SK-N-SH (cell line): ENCODE results near the gene TCAF1. TPM values are rescaled to one million over a fixed set of nuclear protein-coding genes. Genes with fewer than 3 reads are reported as not detected.

Source experiments
- polyA plus RNA-seq, 3 experiments: library from polyadenylated mRNA; depleted of rRNA; stranded (reverse); fragments of >200 nt; gene quantifications; 2 replicates each; pipeline ENCODE4 v1.2.3, GENCODE V29; 2012

TCAF1 gene
- polyA plus RNA-seq, 1 of the 3 experiments (the other 2 are of a cell fraction): 59.0 TPM

Other genes starting within 250 kb of the TCAF1 start
- 0.12 and 0.32 TPM in 2 replicates for gene CTAGE6, start 144.5 kb downstream of the TCAF1 start, polyA plus RNA-seq (2012; rRNA removed)
- gene OR2F2, start 33.1 kb upstream of the TCAF1 start, polyA plus RNA-seq (2012; rRNA removed): 0.07 and 0.13 TPM in 2 replicates
- gene OR2F1, start 52.7 kb upstream of the TCAF1 start, polyA plus RNA-seq (2012; rRNA removed): 0.10 TPM in 2 replicates
- gene OR6B1, start 98.1 kb upstream of the TCAF1 start, polyA plus RNA-seq (2012; rRNA removed): not detected in 2 replicates
- gene OR2A5, start 146.8 kb upstream of the TCAF1 start, polyA plus RNA-seq (2012; rRNA removed): not detected in 2 replicates
- not detected in 2 replicates for gene OR2A25, start 167.6 kb upstream of the TCAF1 start, polyA plus RNA-seq (2012; rRNA removed)
- not detected in 2 replicates for gene OR2A12, start 184.1 kb upstream of the TCAF1 start, polyA plus RNA-seq (2012; rRNA removed)
- not detected in 2 replicates for gene OR2A2, start 207.4 kb upstream of the TCAF1 start, polyA plus RNA-seq (2012; rRNA removed)
- gene OR2A14, start 221.0 kb upstream of the TCAF1 start, polyA plus RNA-seq (2012; rRNA removed): not detected in 2 replicates